Adrenal gland (tissue), 5 donors: ENCODE results near the gene TMEM242.

Source experiments
- CTCF ChIP-seq, 6 experiments: fragments of 450-650 bp in 4 of 6; fragments of 200-600 bp in 2 of 6; sonication (generic) in 1 of 6; IDR thresholded peaks; 1 replicate in 5 of 6; 2 replicates in 1 of 6; pipeline versions ENCODE4 v1.5.1 to v1.8.0; 2016 to 2021; ENCODE audit warnings: antibody characterized with exemption in 6 of 6, mild to moderate bottlenecking in 2 of 6, moderate library complexity in 1 of 6
- POLR2A ChIP-seq, 2 donors: fragments of 450-650 bp; IDR thresholded peaks; one replicate each; pipeline ENCODE4 v1.6.1; 2017; ENCODE audit warnings: antibody characterized with exemption in 2 of 2, mild to moderate bottlenecking in 2 of 2, moderate library complexity in 1 of 2
- donor health status: DM: no; HTN: no; CAD: no.

GRCh38 chr6:157287923-157288322 lies 35.4 kb downstream of the TMEM242 start:
- TF ChIP-seq POLR2A (IDR thresholded peaks at IDR 0.05) (no peak), CTCF (IDR thresholded peaks at IDR 0.05) (no peak)
